Vagina (tissue), 2 donors: Measurements from ENCODE around the gene DSC3. TPM values are rescaled to one million over a fixed set of nuclear protein-coding genes. Genes with fewer than 3 reads are reported as not detected.

Experiments used
- DNase-seq, 2 donors: peaks; one replicate each; pipeline ENCODE4 v3.0.0-alpha.2; 2017; ENCODE audit errors: extremely low spot score in 2 of 2
- H3K27ac ChIP-seq: fragments of 200-600 bp; sonication (generic); one replicate; pipeline ENCODE4 v1.5.1; 2019
- H3K27me3 ChIP-seq: fragments of 200-600 bp; sonication (generic); one replicate; pipeline ENCODE4 v1.5.1; 2019
- H3K36me3 ChIP-seq, 2 donors: fragments of 200-600 bp; sonication (generic); one replicate each; pipeline ENCODE4 v1.5.1; 2017 to 2019
- H3K4me1 ChIP-seq: fragments of 200-600 bp; sonication (generic); one replicate; pipeline ENCODE4 v1.5.1; 2019
- H3K4me3 ChIP-seq, 2 donors: fragments of 200-600 bp; sonication (generic); 1 replicate in 1 of 2; 2 replicates in 1 of 2; pipeline ENCODE4 v1.5.1; 2016 to 2019
- H3K9me3 ChIP-seq: fragments of 200-600 bp; sonication (generic); one replicate; pipeline ENCODE4 v1.5.1; 2019
- CTCF ChIP-seq, 3 experiments: fragments of 450-650 bp in 2 of 3; fragments of 200-600 bp in 1 of 3; sonication (generic) in 1 of 3; IDR thresholded peaks; one replicate each; pipeline ENCODE4 v1.5.1; 2017 to 2019; ENCODE audit warnings: antibody characterized with exemption in 3 of 3, mild to moderate bottlenecking in 2 of 3, moderate library complexity in 2 of 3
- POLR2A ChIP-seq, 2 donors: fragments of 450-650 bp; IDR thresholded peaks; one replicate each; pipeline ENCODE4 v1.6.1; 2017; ENCODE audit warnings: antibody characterized with exemption in 2 of 2, mild to moderate bottlenecking in 2 of 2, moderate library complexity in 2 of 2
- POLR2AphosphoS5 ChIP-seq, 2 donors: sonication (generic); formaldehyde crosslinking; IDR thresholded peaks; one replicate each; pipeline ENCODE4 v1.9.0; 2017; ENCODE audit warnings: antibody characterized with exemption in 2 of 2, mild to moderate bottlenecking in 2 of 2, low read depth in 1 of 2; ENCODE audit not compliant: insufficient read depth in 1 of 2
- intact Hi-C: fragments of 100-400 bp; cut with DNase I; formaldehyde crosslinking; loops from one replicate; pipeline ENCODE4 v1.15.1; 2023
- total RNA-seq: library from RNA; depleted of rRNA; stranded (reverse); fragments of >200 nt; gene quantifications from one replicate; pipeline ENCODE4 v1.2.3, GENCODE V29; 2016

DSC3 gene
- total RNA-seq, 1 donor from 2014 or later = 176 TPM

GRCh38 chr18:30960661-30961060, 81.9 kb downstream of the DSC3 start:
- TF ChIP-seq POLR2AphosphoS5 (IDR thresholded peaks at IDR 0.05; ENCODE audit: insufficient read depth in 1 of 2, low read depth in 1 of 2) (no peak), CTCF (IDR thresholded peaks at IDR 0.05) (no peak), POLR2A (IDR thresholded peaks at IDR 0.05) (no peak)
- intact Hi-C loops = no loop called here
- DNase-seq = no peak

GRCh38 chr18:30957066-30957465, 85.5 kb downstream of the DSC3 start:
- TF ChIP-seq POLR2AphosphoS5 (IDR thresholded peaks at IDR 0.05; ENCODE audit: insufficient read depth in 1 of 2, low read depth in 1 of 2) = no peak
- TF ChIP-seq POLR2A (IDR thresholded peaks at IDR 0.05) = no peak
- Histone ChIP-seq H3K9me3 (no peaks in the 10 kb centered on the region), H3K27ac (no peak overlapping the region), H3K4me1 (no peaks in the 10 kb centered on the region), H3K36me3 (no peaks in the 10 kb centered on the region), H3K4me3 (no peak overlapping the region), H3K27me3 (no peaks in the 10 kb centered on the region)
- intact Hi-C loops = no loop called here
- no peak for DNase-seq

More at GRCh38 chr18:30960661-30961060, 81.9 kb downstream of the DSC3 start:
- Histone ChIP-seq H3K4me1 (no peaks in the 10 kb centered on the region), H3K9me3 (no peaks in the 10 kb centered on the region), H3K27me3 (no peaks in the 10 kb centered on the region), H3K4me3 (no peak overlapping the region), H3K27ac (no peak overlapping the region), H3K36me3 (no peaks in the 10 kb centered on the region)

- intact Hi-C loops = no loop called here
Observed at GRCh38 chr18:30954262-30954661, 88.3 kb downstream of the DSC3 start.

GRCh38 chr18:30945761-30946160, 96.8 kb downstream of the DSC3 start:
- no peaks in the 10 kb centered on the region for H3K9me3 ChIP-seq
- TF ChIP-seq POLR2AphosphoS5 (IDR thresholded peaks at IDR 0.05; ENCODE audit: insufficient read depth in 1 of 2, low read depth in 1 of 2) (no peak), CTCF (IDR thresholded peaks at IDR 0.05) (no peak), POLR2A (IDR thresholded peaks at IDR 0.05) (no peak)
- no peaks in the 10 kb centered on the region for H3K36me3 ChIP-seq
- intact Hi-C loops = no loop called here
- H3K4me3 ChIP-seq = no peak overlapping the region
- no peaks in the 10 kb centered on the region for H3K27me3 ChIP-seq
- H3K4me1 ChIP-seq = no peaks in the 10 kb centered on the region
- no peak overlapping the region for H3K27ac ChIP-seq
- DNase-seq = no peak

More at GRCh38 chr18:30954262-30954661, 88.3 kb downstream of the DSC3 start:
- H3K4me1 ChIP-seq = no peaks in the 10 kb centered on the region
- no peaks in the 10 kb centered on the region for H3K27me3 ChIP-seq
- H3K4me3 ChIP-seq = no peak overlapping the region
- H3K36me3 ChIP-seq = no peaks in the 10 kb centered on the region
- no peak for DNase-seq
- no peak overlapping the region for H3K27ac ChIP-seq
- TF ChIP-seq CTCF (IDR thresholded peaks at IDR 0.05) (no peak), POLR2A (IDR thresholded peaks at IDR 0.05) (no peak), POLR2AphosphoS5 (IDR thresholded peaks at IDR 0.05; ENCODE audit: insufficient read depth in 1 of 2, low read depth in 1 of 2) (no peak)
- H3K9me3 ChIP-seq = no peaks in the 10 kb centered on the region

GRCh38 chr18:30944773-30945417, 97.6 kb downstream of the DSC3 start:
- no peaks in the 10 kb centered on the region for H3K4me1 ChIP-seq
- H3K27ac ChIP-seq = no peak overlapping the region
- no peak overlapping the region for H3K4me3 ChIP-seq
- TF ChIP-seq POLR2AphosphoS5 (IDR thresholded peaks at IDR 0.05; ENCODE audit: insufficient read depth in 1 of 2, low read depth in 1 of 2) = no peak
- no peak for TF ChIP-seq POLR2A (IDR thresholded peaks at IDR 0.05)
- TF ChIP-seq CTCF (IDR thresholded peaks at IDR 0.05) = no peak
- DNase-seq = no peak
- no peaks in the 10 kb centered on the region for H3K9me3 ChIP-seq
- intact Hi-C loops = no loop called here
- no peaks in the 10 kb centered on the region for H3K36me3 ChIP-seq
- H3K27me3 ChIP-seq = no peaks in the 10 kb centered on the region
